MCF 10A (cell line): ENCODE data around the gene SFPQ. TPM values are rescaled to one million over a fixed set of nuclear protein-coding genes. Genes with fewer than 3 reads are reported as not detected.

Source experiments
- BruUV-seq: library from RNA; stranded (reverse); fragments of 400-500 nt; replicated peaks from 2 replicates; lab custom pipeline; 2021; lab: Mats Ljungman, UMichigan
- CTCF ChIA-PET: fragments of 300-600 bp; sonication (Branson Sonifier 250); formaldehyde crosslinking; extraction: SDS; loops from one replicate; lab custom pipeline; 2021; ENCODE audit warnings: antibody characterized with exemption, inconsistent platforms; lab: Yijun Ruan, JAX
- POLR2A ChIA-PET: fragments of 300-600, 350-650 bp; sonication (Branson Sonifier 250); formaldehyde crosslinking; extraction: SDS; loops from one replicate; lab custom pipeline; 2020; ENCODE audit warnings: antibody characterized with exemption, inconsistent platforms; lab: Yijun Ruan, JAX
- DNase-seq: peaks from one replicate; pipeline ENCODE4 v3.0.0-alpha.2; 2018; ENCODE audit not compliant: unreplicated experiment
- H3K27ac Mint-ChIP-seq: one replicate; pipeline ENCODE4 v1.8.0; 2022; ENCODE audit warnings: mild to moderate bottlenecking, low read depth, mixed read lengths; ENCODE audit not compliant: unreplicated experiment
- H3K27me3 Mint-ChIP-seq: one replicate; pipeline ENCODE4 v1.8.0; 2022; ENCODE audit warnings: mixed read lengths; ENCODE audit not compliant: insufficient read depth, unreplicated experiment
- H3K36me3 Mint-ChIP-seq: one replicate; pipeline ENCODE4 v1.8.0; 2022; ENCODE audit warnings: mild to moderate bottlenecking, moderate library complexity, mixed read lengths; ENCODE audit not compliant: insufficient read depth, unreplicated experiment
- H3K4me1 Mint-ChIP-seq: one replicate; pipeline ENCODE4 v1.8.0; 2022; ENCODE audit warnings: mixed read lengths; ENCODE audit not compliant: insufficient read depth, unreplicated experiment
- H3K4me3 Mint-ChIP-seq: one replicate; pipeline ENCODE4 v1.8.0; 2022; ENCODE audit warnings: mild to moderate bottlenecking, moderate library complexity, mixed read lengths; ENCODE audit not compliant: unreplicated experiment
- H3K9me3 Mint-ChIP-seq: one replicate; pipeline ENCODE4 v1.8.0; 2022; ENCODE audit warnings: mixed read lengths; ENCODE audit not compliant: unreplicated experiment
- CTCF ChIP-seq: fragments of 200-600 bp; IDR thresholded peaks from one replicate; pipeline ENCODE4 v1.8.0; 2022; ENCODE audit warnings: antibody characterized with exemption, mild to moderate bottlenecking; ENCODE audit not compliant: unreplicated experiment
- intact Hi-C: fragments of 100-400 bp; cut with micrococcal nuclease; formaldehyde crosslinking; loops from 2 replicates; pipeline ENCODE4 v1.14.1; 2022
- total RNA-seq: library from RNA; stranded (reverse); gene quantifications from 2 replicates; pipeline ENCODE4 v1.2.3, GENCODE V29; 2022

The SFPQ gene
- total RNA-seq, 1 experiment from 2014 or later, result 314 TPM

GRCh38 chr1:35187816-35188342 lies 5.1 kb downstream of the SFPQ start:
- intact Hi-C loops, result no loop called here
- no peak for TF ChIP-seq CTCF
- Mint-ChIP-seq H3K27me3 (no peaks in the 10 kb centered on the region), H3K4me3 (peak overlapping the region; percentile 57), H3K9me3 (no peaks in the 10 kb centered on the region), H3K36me3 (peaks cover 96% of the 10 kb centered on the region), H3K27ac (peak overlapping the region; percentile 59), H3K4me1 (peaks cover 51% of the 10 kb centered on the region)
- ChIA-PET CTCF (interaction anchor here (0.6 to 0.8 kb wide), 2 partner anchors 14 to 150 kb away, joined by 3 read pairs; no protein-coding TSS in a partner anchor), POLR2A (interaction anchor here (0.6 to 1.0 kb wide), 2 partner anchors 16 to 1059 kb away, joined by 3 to 5 read pairs; no protein-coding TSS in a partner anchor)
- DNase-seq, result no peak
- no TSS peak for BruUV-seq

- Mint-ChIP-seq H3K4me1 (peaks cover 51% of the 10 kb centered on the region), H3K9me3 (no peaks in the 10 kb centered on the region), H3K27ac (no peak overlapping the region), H3K36me3 (peaks cover 100% of the 10 kb centered on the region), H3K27me3 (no peaks in the 10 kb centered on the region), H3K4me3 (no peak overlapping the region)
- no TSS peak for BruUV-seq
- CTCF ChIA-PET, result interaction anchor here (0.5 to 1.0 kb wide), 4 partner anchors 12 to 333 kb away, joined by 3 to 7 read pairs (median 6); no protein-coding TSS in a partner anchor
- POLR2A ChIA-PET, result interaction anchor here (0.7 to 1.4 kb wide), 2 partner anchors 15 to 177 kb away, joined by 3 to 4 read pairs; no protein-coding TSS in a partner anchor
- DNase-seq, result no peak
- TF ChIP-seq CTCF, result no peak
- intact Hi-C loops, result no loop called here
Observed at GRCh38 chr1:35186239-35186638, 6.7 kb downstream of the SFPQ start.

- H3K4me1 Mint-ChIP-seq, result peaks cover 52% of the 10 kb centered on the region
- no TSS peak for BruUV-seq
- no peak for DNase-seq
- no peak overlapping the region for H3K27ac Mint-ChIP-seq
- TF ChIP-seq CTCF, result no peak
- no peaks in the 10 kb centered on the region for H3K27me3 Mint-ChIP-seq
- ChIA-PET POLR2A (no interaction called here), CTCF (interaction anchor here (1.0 kb wide), 3 partner anchors 13 to 332 kb away, joined by 3 to 7 read pairs (median 4); no protein-coding TSS in a partner anchor)
- H3K4me3 Mint-ChIP-seq, result no peak overlapping the region
- H3K36me3 Mint-ChIP-seq, result peaks cover 100% of the 10 kb centered on the region
- intact Hi-C loops, result no loop called here
- no peaks in the 10 kb centered on the region for H3K9me3 Mint-ChIP-seq
Observed at GRCh38 chr1:35185200-35185599, 7.7 kb downstream of the SFPQ start.

- no peaks in the 10 kb centered on the region for H3K27me3 Mint-ChIP-seq
- no peak for DNase-seq
- BruUV-seq, result no TSS peak
- no peaks in the 10 kb centered on the region for H3K9me3 Mint-ChIP-seq
- H3K4me1 Mint-ChIP-seq, result peaks cover 55% of the 10 kb centered on the region
- intact Hi-C loops, result no loop called here
- CTCF ChIA-PET, result no interaction called here
- TF ChIP-seq CTCF, result no peak
- POLR2A ChIA-PET, result interaction anchor here (0.6 to 0.7 kb wide), 3 partner anchors 58 to 324 kb away, joined by 3 read pairs; no protein-coding TSS in a partner anchor
- H3K27ac Mint-ChIP-seq, result no peak overlapping the region
- H3K36me3 Mint-ChIP-seq, result peaks cover 100% of the 10 kb centered on the region
- no peak overlapping the region for H3K4me3 Mint-ChIP-seq
Observed at GRCh38 chr1:35184495-35185199, 8.3 kb downstream of the SFPQ start.
